ENCODE results near the gene MAP1B.

DNA sequence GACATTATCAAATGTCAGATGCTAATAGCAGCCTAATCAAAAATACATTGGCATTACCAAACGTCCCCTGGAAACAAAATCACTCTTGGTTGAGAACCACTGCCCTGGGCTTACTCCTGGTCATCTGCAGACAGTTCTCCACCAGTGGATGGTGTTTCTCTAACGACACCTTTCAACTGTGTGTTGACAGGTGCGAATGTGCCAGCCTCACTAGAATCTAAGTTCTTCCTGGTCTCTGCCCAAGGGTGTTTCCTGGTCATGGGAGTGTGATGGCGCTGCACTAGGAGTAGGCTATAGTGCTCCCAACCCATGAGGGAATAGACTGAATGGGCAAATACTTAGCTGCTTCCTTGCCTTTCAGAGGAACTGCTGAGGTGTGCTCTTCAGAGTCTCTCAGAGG is 106.9 kb downstream of the MAP1B start:
- TF ChIP-seq EZH2phosphoT487 (IDR thresholded peaks at IDR 0.05): no peak
- TF ChIP-seq, protein P1, sequence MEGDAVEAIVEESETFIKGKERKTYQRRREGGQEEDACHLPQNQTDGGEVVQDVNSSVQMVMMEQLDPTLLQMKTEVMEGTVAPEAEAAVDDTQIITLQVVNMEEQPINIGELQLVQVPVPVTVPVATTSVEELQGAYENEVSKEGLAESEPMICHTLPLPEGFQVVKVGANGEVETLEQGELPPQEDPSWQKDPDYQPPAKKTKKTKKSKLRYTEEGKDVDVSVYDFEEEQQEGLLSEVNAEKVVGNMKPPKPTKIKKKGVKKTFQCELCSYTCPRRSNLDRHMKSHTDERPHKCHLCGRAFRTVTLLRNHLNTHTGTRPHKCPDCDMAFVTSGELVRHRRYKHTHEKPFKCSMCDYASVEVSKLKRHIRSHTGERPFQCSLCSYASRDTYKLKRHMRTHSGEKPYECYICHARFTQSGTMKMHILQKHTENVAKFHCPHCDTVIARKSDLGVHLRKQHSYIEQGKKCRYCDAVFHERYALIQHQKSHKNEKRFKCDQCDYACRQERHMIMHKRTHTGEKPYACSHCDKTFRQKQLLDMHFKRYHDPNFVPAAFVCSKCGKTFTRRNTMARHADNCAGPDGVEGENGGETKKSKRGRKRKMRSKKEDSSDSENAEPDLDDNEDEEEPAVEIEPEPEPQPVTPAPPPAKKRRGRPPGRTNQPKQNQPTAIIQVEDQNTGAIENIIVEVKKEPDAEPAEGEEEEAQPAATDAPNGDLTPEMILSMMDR (IDR thresholded peaks at IDR 0.05): no peak
